ENCODE results near the gene GM2A.

The GM2A gene

GRCh38 chr5:151252762-151253604 lies at the start of gene GM2A:
GM2A (plus strand) TSS chr5:151253185; CDS start chr5:151253217, 32 bp downstream.
- DNase-seq (ENCODE audit: low read depth): peak; percentile 97

DNA sequence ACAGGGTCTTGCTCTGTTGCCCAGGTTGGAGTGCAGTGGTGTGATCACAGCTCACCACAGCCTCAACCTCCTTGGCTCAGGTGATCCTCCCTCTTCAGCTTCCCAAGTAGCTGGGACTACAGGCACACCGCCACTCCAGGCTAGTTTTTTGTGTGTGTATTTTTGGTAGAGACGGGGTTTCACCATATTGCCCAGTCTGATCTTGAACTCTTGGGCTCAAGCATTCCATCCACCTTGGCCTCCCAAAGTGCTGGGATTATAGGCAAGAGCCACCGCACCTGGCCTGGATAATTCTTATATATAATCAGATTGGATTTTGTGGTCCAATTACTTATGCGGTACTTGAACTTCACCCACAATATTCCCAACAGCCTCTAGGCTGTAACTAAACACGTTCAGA lies 48.9 kb upstream of the GM2A start:
- no peak for DNase-seq (ENCODE audit: low read depth)

- no peak for DNase-seq (ENCODE audit: low read depth)
Measured at GRCh38 chr5:151205411-151205810, 47.6 kb upstream of the GM2A start.

DNA sequence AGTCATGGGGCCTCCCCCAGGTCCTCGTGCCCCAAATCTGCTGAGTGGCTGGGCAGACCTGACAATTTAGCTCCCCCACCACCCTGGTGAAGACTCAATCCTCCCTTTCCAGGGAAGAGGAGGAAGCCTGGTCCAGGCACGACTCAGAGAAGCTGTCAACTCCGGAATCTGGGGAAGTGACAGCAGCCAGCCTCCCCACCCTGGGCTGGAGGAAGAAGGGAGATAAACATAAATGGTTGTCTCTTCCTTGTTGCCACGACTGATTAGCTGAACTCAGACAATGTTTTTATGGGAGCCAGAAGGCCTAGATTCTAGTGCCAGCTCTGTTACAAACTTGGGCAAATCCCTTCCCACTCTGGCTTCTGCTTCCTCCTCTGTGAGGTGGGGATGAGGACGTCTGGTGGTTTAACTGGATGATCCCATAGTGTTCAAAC lies 44.5 kb upstream of the GM2A start:
- no peak for DNase-seq (ENCODE audit: low read depth)

DNA sequence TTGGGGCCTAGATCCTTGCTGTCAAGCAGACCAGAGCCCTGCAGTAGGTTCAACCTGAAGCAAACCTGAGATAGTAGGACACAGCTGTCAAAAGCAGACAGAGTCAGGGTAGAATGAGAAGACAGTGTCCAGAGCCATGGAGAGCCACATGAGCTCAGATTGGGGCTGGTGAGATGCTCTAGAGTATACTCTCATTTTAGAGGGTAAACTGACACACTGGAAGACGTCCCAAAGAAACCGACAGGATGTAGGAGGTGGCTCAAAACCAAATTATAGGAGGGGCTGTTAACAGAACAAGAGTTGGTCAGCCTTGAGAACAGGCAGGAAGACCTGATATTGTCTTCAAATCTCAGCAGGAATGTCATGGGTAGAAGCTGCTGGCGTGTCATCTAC lies 40.6 kb upstream of the GM2A start:
- DNase-seq (ENCODE audit: low read depth): no peak

DNA sequence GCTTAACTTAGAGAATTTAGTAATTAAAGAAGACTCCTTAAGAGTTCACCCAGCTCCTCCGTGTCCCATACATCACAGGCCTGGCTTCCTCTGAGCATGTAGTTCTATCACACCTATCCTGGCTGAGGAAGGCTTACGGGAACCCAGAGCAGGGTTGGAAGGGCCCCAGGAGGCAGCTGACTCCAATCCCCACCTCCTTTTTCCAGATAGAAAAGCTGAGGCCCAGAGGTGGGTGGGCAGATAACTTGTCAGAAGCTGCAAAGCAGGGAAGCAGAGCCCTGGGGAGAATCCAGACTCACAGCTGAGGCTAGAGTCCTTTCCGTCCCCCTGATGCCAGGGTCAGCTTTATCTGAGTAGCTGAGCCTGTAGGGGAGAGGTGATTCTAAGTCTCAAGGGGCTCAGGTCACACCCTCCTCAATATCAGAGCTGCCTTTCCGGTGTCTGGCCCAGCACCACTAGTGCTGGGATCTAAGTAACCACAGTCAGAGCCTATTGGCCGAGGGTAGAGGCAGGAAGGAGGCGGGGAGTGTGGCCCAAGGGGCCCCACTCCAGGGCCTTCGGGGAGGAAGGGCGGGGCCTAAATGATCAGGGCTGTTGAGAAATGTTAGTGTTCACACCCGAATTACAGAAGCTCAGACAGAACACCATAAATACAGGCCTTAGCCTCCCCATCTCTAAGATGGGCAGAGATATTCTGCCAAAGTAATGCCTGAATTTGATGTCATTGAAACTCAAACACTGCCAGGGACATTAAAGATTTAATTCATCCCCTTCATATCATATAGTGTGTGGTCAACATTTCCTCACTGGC lies 39.0 kb upstream of the GM2A start:
- DNase-seq (ENCODE audit: low read depth): no peak

- no peak for DNase-seq (ENCODE audit: low read depth)
Measured at GRCh38 chr5:151214614-151215545, 38.1 kb upstream of the GM2A start.

GRCh38 chr5:151215546-151215880 lies 37.5 kb upstream of the GM2A start:
- DNase-seq (ENCODE audit: low read depth): no peak

DNA sequence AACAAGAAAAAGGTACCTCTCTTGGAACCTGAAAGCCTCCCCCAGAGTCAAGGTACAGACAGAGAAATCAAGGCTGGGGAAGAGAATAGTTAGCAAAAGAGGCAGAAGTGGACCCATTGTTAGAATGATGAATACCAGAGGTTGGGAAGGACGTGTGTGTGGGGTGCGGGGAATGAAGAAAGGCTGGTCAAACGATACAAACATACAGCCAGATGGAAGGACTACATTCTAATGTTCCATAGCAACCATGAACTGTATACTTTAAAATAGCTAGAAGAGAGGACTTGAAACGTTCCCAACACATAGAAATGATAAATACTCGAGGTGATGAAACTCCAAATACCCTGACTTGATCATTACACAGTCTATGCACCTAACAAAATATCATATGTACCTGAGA lies 36.2 kb upstream of the GM2A start:
- no peak for DNase-seq (ENCODE audit: low read depth)

- DNase-seq (ENCODE audit: low read depth): no peak
Measured at GRCh38 chr5:151218177-151218576, 34.8 kb upstream of the GM2A start.

DNA sequence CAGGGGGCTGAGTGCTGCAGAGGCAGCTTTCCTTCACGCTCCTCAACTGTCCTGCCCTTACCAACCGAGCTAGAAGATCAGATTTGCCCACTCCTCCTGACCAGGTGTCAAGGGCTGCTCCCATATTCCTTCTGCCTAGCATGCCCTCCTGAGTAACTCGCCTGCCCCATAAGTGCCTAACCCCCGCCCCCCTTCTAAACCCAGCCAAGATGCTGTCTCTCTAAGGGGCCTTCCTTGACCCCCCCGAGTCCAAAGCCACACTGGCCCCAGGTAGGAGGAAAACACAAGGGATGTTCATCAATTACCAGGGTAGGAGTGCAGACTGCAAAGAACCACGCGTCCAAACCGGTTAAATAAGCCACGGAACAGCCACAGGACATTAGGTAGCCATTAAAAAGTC lies 33.8 kb upstream of the GM2A start:
- DNase-seq (ENCODE audit: low read depth): no peak

- DNase-seq (ENCODE audit: low read depth): no peak
Measured at GRCh38 chr5:151219789-151220188, 33.2 kb upstream of the GM2A start.

DNA sequence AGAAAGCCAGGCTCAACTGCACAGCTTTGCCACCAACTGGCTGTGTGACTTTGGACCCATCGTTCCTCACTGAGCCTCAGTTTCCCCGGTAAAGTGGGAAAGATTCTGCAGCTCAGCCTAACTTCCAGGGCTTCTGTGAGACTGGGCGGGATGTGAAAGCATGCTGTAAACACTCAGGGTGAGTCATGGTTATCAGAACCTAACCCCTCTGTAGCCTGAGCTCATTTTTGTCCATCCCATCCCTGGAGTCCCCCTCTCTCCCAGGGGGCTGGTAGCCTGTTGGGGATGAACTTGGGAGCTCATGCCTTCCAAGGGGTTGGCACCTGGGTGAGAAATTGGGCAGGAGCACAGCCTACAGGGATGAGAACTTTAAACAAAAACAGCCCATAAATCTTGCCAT lies 31.4 kb upstream of the GM2A start:
- DNase-seq (ENCODE audit: low read depth): no peak

- no peak for DNase-seq (ENCODE audit: low read depth)
Measured at GRCh38 chr5:151222054-151222789, 30.8 kb upstream of the GM2A start.

DNA sequence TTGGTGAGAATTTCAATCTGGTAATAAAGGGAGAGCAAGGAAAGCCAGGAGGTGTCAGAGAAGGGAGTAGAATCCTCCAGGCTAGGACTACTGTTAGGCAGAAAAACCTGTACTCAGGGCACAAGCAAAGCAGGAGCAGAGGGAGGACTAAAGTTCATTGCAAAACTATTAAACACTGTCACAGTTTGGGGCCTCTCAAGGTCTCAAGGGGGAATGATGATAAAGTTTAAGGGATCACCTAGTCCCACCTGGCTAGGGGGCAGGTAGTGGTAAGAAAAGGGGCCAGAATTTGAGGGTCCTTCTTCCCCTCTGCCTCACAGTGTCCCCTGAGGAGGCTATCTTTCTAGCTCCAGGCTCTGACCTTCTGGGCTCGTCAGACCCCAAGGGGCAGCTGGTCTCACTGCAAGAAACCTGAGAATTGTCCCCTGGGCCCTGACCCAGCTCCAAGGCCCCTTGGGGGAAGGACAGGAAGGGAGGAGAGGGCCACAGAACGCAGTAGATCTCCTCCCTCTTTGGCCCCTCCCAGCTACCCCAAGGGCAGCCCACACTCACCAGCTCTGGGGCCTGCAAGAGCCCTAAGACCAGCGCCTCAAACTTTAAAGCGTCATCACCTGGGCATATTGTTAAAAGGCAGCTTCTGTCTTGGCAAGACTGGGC lies 30.1 kb upstream of the GM2A start:
- DNase-seq (ENCODE audit: low read depth): no peak

DNA sequence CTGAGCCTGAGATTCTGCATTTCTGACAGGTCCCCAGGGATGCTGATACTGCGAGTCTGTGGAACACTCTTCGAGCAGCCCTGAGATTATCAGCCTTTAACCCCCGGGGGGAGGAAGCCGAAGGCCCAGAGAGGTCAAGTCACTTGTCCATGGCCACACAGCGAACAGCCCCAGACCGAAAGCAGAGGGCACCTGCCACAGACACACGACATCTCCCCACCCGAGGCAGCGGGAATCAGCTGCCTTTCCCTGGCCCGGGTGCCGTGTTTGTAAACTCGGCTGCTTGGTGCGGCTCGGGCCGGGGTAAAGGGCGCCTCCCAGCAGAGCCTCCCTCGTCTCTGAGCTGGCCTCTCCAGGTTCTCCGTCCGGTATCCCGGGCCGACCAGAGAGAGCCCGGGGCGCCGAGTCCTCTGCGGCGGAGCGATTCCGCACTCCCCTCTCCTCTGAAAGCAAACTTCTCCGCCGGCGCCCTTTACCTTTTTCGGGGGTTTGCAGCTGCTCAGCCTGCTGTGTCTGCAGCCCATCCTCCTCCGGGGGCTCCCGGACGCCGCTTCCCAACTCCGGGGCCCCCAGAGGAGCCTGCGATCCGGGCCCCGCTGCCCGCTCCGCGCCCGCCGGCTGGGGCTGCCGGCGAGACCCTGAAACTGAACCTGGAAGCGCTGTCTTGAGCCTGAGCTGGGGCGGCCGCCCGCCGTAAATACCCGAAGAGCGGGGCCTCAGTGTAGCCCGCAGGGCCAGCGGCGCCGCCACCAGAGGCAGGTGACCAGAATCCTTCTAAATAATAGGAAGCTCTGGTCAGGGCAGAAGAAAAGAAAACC lies 29.3 kb upstream of the GM2A start, which contains the start of gene CCDC69:
TSS of gene CCDC69 (minus strand) at position 646 of the 818 bp plus-strand sequence. CDS start at position 524, 122 bp downstream.
- no peak for DNase-seq (ENCODE audit: low read depth)

DNA sequence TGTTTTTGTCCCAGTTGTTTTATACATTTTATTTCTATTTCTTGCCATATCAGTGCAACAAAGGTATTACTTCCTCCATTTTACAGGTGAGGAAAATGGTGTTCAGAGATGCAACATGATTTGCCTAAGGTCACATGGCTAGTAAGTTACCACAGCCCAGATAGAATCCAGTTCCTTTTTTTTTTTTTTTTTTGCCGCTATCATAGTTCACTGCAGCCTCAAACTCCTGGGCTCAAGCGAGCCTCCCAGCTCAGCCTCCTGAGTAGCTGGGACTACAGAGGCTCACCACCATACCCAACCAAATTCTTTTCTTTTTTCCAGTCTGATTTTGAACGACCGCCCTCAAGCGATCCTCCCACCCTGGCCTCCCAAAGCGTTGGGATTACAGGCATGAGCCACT lies 28.6 kb upstream of the GM2A start:
- no peak for DNase-seq (ENCODE audit: low read depth)

DNA sequence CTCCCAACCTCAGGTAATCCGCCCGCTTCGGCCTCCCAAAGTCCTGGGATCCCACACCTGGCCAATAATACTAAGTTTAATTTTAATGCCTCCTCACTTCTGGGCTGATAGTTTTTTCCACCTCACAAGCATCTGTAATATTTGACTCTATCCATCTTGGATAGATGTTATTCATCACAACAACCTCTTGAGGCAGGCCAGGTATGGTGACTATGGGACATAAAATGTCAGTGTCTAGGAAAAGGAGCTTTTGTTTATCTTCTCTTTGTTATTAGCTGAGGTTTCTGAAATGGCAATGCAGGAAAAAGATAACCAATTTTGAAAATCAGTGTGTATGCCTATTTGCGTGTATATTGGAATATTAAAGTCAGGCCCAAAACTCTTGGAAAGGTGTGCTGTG lies 27.9 kb upstream of the GM2A start:
- no peak for DNase-seq (ENCODE audit: low read depth)

DNA sequence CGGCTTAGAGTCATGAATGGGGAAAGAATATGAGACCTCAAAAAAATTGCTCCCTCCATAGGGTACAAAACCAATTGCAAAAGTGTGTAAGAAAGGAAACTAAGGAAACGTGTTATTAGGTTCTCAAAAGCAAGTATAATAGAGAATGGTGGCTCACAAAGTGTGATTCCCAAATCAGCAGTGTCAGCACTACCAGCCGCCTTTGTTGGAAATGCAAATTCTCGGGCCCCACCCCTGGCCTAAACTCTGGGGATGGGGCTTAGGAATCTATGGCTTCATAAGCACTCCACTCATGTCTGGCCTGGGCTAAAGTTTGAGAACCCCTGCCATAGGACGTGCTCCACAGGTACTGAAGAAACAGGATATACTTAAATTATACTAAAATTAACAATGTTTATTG lies 27.5 kb upstream of the GM2A start:
- no peak for DNase-seq (ENCODE audit: low read depth)

DNA sequence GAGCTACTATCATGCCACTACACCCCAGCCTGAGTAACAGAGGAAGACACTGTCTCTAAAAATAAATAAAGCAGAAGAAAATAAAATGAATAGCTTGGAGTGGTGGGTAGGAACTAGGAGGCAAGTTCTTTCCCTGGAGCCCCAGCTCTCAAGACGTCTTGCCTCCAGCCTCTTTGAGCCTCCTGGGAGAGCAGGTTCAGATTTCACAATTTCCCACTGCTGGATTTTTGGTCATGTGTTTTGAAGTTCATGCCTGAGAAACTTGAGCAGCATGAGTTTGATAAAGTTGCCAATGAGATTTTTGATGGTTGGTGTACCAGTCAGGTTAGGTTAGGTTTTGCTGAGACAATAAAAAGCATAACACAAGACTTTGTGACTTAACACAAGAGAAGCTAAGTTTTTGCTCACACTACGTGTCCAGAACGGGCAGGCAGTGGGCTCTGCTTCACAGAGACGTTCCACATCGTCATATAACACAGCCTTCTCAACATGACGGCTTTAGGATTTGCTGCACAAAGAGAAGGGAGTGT lies 25.0 kb upstream of the GM2A start:
- no peak for DNase-seq (ENCODE audit: low read depth)

Measured in non-pigmented ciliary epithelial cell (primary cell).